H1 (cell line): ENCODE measurements around the gene CRADD. TPM values are rescaled to one million over a fixed set of nuclear protein-coding genes. Genes with fewer than 3 reads are reported as not detected.

Experiments
- CTCF ChIA-PET: fragments of 300-600 bp; sonication (Branson Sonifier 250); formaldehyde crosslinking; loops from one replicate; lab custom pipeline; 2021; ENCODE audit not compliant: partially characterized antibody; lab: Charles Lee
- POLR2A ChIA-PET: fragments of 300-600 bp; sonication (Branson Sonifier 250); formaldehyde crosslinking; loops from one replicate; lab custom pipeline; 2021; ENCODE audit warnings: inconsistent platforms; ENCODE audit not compliant: partially characterized antibody; lab: Charles Lee
- DNase-seq, 2 experiments: peaks; one replicate each; pipeline versions ENCODE4 v3.0.0 to v3.0.0-alpha.2; 2010 to 2022; ENCODE audit warnings: low spot score in 2 of 2, low read depth in 1 of 2, mixed read lengths in 1 of 2
- FAIRE-seq: peaks from 2 replicates; lab custom pipeline; 2011; peaks lifted over from hg19 to GRCh38; lab: Jason Lieb, UNC
- H2AFZ ChIP-seq: 2 replicates; pipeline ENCODE4 v1.8.1; 2012; ENCODE audit warnings: low read length, inconsistent platforms
- H2AK5ac ChIP-seq: 2 replicates; pipeline ENCODE4 v1.6.1; 2013; ENCODE audit warnings: low read depth, low read length
- H2BK120ac ChIP-seq: replicated peaks from 2 replicates; pipeline ENCODE3; 2013; ENCODE audit warnings: low read depth, low read length, inconsistent platforms
- H2BK12ac ChIP-seq: 2 replicates; pipeline ENCODE4 v1.6.1; 2013; ENCODE audit warnings: low read depth, low read length
- H2BK15ac ChIP-seq: 2 replicates; pipeline ENCODE4 v1.6.1; 2013; ENCODE audit warnings: low read length
- H2BK20ac ChIP-seq: 2 replicates; pipeline ENCODE4 v1.6.1; 2013; ENCODE audit warnings: low read length
- H2BK5ac ChIP-seq: 2 replicates; pipeline ENCODE4 v1.6.1; 2013; ENCODE audit warnings: low read depth, low read length
- H3K14ac ChIP-seq: 2 replicates; pipeline ENCODE4 v1.6.1; 2013; ENCODE audit warnings: inconsistent platforms; ENCODE audit not compliant: insufficient read length
- H3K18ac ChIP-seq: 2 replicates; pipeline ENCODE4 v1.6.1; 2013; ENCODE audit warnings: low read length; ENCODE audit errors: extremely low read depth
- H3K23ac ChIP-seq: 2 replicates; pipeline ENCODE4 v1.6.1; 2013; ENCODE audit warnings: inconsistent platforms; ENCODE audit not compliant: insufficient read length
- H3K23me2 ChIP-seq: 2 replicates; pipeline ENCODE4 v1.6.1; 2013; ENCODE audit warnings: low read depth, low read length
- H3K27ac ChIP-seq: 2 replicates; pipeline ENCODE4 v1.6.1; 2011; ENCODE audit warnings: low read depth, low read length, inconsistent platforms
- H3K27me3 ChIP-seq, 4 experiments: replicated peaks in 1 of 4; 1 replicate in 1 of 4; 2 replicates in 3 of 4; pipeline versions ENCODE4 v1.6.1 to v1.8.1; 2011 to 2013; ENCODE audit warnings: low read length in 3 of 4, mild to moderate bottlenecking in 3 of 4, inconsistent platforms in 2 of 4, mixed read lengths in 2 of 4, moderate library complexity in 1 of 4; ENCODE audit not compliant: control insufficient read depth in 3 of 4, insufficient read depth in 3 of 4; ENCODE audit errors: extremely low read depth in 1 of 4
- H3K36me3 ChIP-seq, 4 experiments: 2 replicates each; pipeline versions ENCODE4 v1.6.1 to v1.8.1; 2011 to 2013; ENCODE audit warnings: mild to moderate bottlenecking in 4 of 4, low read length in 3 of 4, moderate library complexity in 2 of 4, control low read depth in 1 of 4, inconsistent platforms in 1 of 4; ENCODE audit not compliant: insufficient read depth in 4 of 4, control insufficient read depth in 2 of 4
- H3K4ac ChIP-seq: replicated peaks from 2 replicates; pipeline ENCODE3; 2013; ENCODE audit warnings: low read length, low read depth, mixed read lengths, inconsistent platforms; ENCODE audit not compliant: insufficient read length
- H3K4me1 ChIP-seq, 4 experiments: replicated peaks in 1 of 4; 1 replicate in 1 of 4; 2 replicates in 3 of 4; pipeline versions ENCODE4 v1.6.1 to v1.8.1; 2011 to 2013; ENCODE audit warnings: low read length in 3 of 4, inconsistent platforms in 2 of 4, mixed read lengths in 1 of 4; ENCODE audit not compliant: insufficient read depth in 4 of 4, control insufficient read depth in 3 of 4
- H3K4me2 ChIP-seq, 2 experiments: 2 replicates each; pipeline versions ENCODE4 v1.6.1 to v1.8.1; 2011 to 2013; ENCODE audit warnings: low read depth in 2 of 2, low read length in 2 of 2, control low read depth in 1 of 2, inconsistent platforms in 1 of 2, mild to moderate bottlenecking in 1 of 2; ENCODE audit not compliant: insufficient read depth in 1 of 2
- H3K4me3 ChIP-seq, 4 experiments: fragments of 200-600, 300-600 bp in 1 of 4; sonication (generic), shearing (Covaris generic), sonication (Bioruptor Twin) in 1 of 4; 2 replicates each; pipeline versions ENCODE4 v1.5.1 to v1.8.1; 2011 to 2016; ENCODE audit warnings: low read length in 4 of 4, low read depth in 3 of 4, control low read depth in 2 of 4, inconsistent platforms in 2 of 4, mild to moderate bottlenecking in 2 of 4, mixed read lengths in 1 of 4, moderate library complexity in 1 of 4; ENCODE audit not compliant: insufficient read depth in 2 of 4; ENCODE audit errors: extremely low read depth in 1 of 4
- H3K56ac ChIP-seq: replicated peaks from 2 replicates; pipeline ENCODE3; 2013; ENCODE audit warnings: low read depth, mild to moderate bottlenecking, mixed read lengths, low read length, inconsistent platforms; ENCODE audit not compliant: insufficient read length
- H3K79me1 ChIP-seq: 2 replicates; pipeline ENCODE4 v1.6.1; 2013; ENCODE audit warnings: low read depth, low read length, control low read depth
- H3K79me2 ChIP-seq, 2 experiments: 2 replicates each; pipeline versions ENCODE4 v1.6.1 to v1.8.1; 2012 to 2013; ENCODE audit warnings: low read length in 2 of 2, mild to moderate bottlenecking in 2 of 2, inconsistent platforms in 1 of 2; ENCODE audit not compliant: insufficient read depth in 2 of 2, control insufficient read depth in 1 of 2
- H3K9ac ChIP-seq, 4 experiments: replicated peaks in 1 of 4; 1 replicate in 1 of 4; 2 replicates in 3 of 4; pipeline versions ENCODE4 v1.6.1 to v1.8.1; 2011 to 2013; ENCODE audit warnings: low read depth in 3 of 4, low read length in 3 of 4, control low read depth in 2 of 4, mild to moderate bottlenecking in 2 of 4, moderate library complexity in 2 of 4, inconsistent platforms in 1 of 4; ENCODE audit errors: extremely low read depth in 1 of 4
- H3K9me3 ChIP-seq, 2 experiments: 2 replicates each; pipeline versions ENCODE4 v1.6.1 to v1.8.1; 2012 to 2013; ENCODE audit warnings: mild to moderate bottlenecking in 2 of 2, moderate library complexity in 2 of 2, control low read depth in 1 of 2, inconsistent platforms in 1 of 2, low read depth in 1 of 2, low read length in 1 of 2, mixed read lengths in 1 of 2; ENCODE audit not compliant: insufficient read depth in 2 of 2
- H4K20me1 ChIP-seq, 2 experiments: replicated peaks in 1 of 2; 2 replicates each; pipeline versions ENCODE3 to v1.8.1; 2011 to 2013; ENCODE audit warnings: inconsistent platforms in 2 of 2, low read length in 2 of 2, mild to moderate bottlenecking in 1 of 2; ENCODE audit not compliant: insufficient read depth in 2 of 2, control insufficient read depth in 1 of 2
- H4K5ac ChIP-seq: 2 replicates; pipeline ENCODE4 v1.6.1; 2013; ENCODE audit warnings: low read length, low read depth, mixed read lengths, inconsistent platforms; ENCODE audit not compliant: insufficient read length
- H4K8ac ChIP-seq: 2 replicates; pipeline ENCODE4 v1.8.0; 2013; ENCODE audit warnings: mild to moderate bottlenecking, moderate library complexity, low read length, inconsistent platforms; ENCODE audit not compliant: insufficient read depth; ENCODE audit errors: extremely low read depth
- H4K91ac ChIP-seq: replicated peaks from 2 replicates; pipeline ENCODE3; 2013; ENCODE audit warnings: low read length, mixed read lengths, inconsistent platforms; ENCODE audit not compliant: insufficient read length
- RXRA ChIP-seq: IDR thresholded peaks from 2 replicates; pipeline ENCODE4 v1.6.1; 2011; ENCODE audit warnings: low read depth, mild to moderate bottlenecking, low read length, moderate library complexity; ENCODE audit not compliant: insufficient read depth
- SP4 ChIP-seq: IDR thresholded peaks from 2 replicates; pipeline ENCODE4 v1.6.1; 2012; ENCODE audit warnings: low read length, inconsistent platforms
- WGBS, 2 experiments: shearing (Covaris generic) in 1 of 2; methylation state at CpG; one replicate each; pipeline versions ENCODE4 v1.1.6 to v1.1.7; 2013 to 2015; ENCODE audit warnings: low lambda C conversion rate in 2 of 2, mixed read lengths in 2 of 2, inconsistent platforms in 1 of 2, low coverage in 1 of 2, missing lambda C conversion rate in 1 of 2; ENCODE audit not compliant: insufficient replicate concordance in 2 of 2, insufficient coverage in 1 of 2, insufficient read length in 1 of 2; ENCODE audit errors: extremely low coverage in 1 of 2, missing lambda C conversion rate in 1 of 2; 5-methylcytosine and 5-hydroxymethylcytosine counted together
- polyA plus RNA-seq, 7 experiments: library from polyadenylated mRNA; depleted of rRNA in 3 of 7; stranded (reverse) in 5 of 7; unstranded in 2 of 7; fragments of >200 nt in 5 of 7; fragments of 200-250 nt in 2 of 7; gene quantifications; 1 replicate in 5 of 7; 2 replicates in 1 of 7; 4 replicates in 1 of 7; pipeline versions ENCODE4 v1.2.1 to v1.2.3, GENCODE V29; 2011 to 2013; ENCODE audit warnings: missing spikeins in 2 of 7, mixed read lengths in 2 of 7
- total RNA-seq: library from RNA; stranded (reverse); fragmentation: NEBNext Ultra II Directional; extraction: Animal tissue kit (Norgen Biotek cat#: 25700); gene quantifications from 2 replicates; pipeline ENCODE4 v1.2.1, GENCODE V29; 2021

Gene CRADD
- total and polyA plus RNA-seq, 2 of the 8 experiments (the other 6 are each of a cell fraction or from before 2014, with no cell fraction given), result 8.1 to 15.4 TPM

DNA sequence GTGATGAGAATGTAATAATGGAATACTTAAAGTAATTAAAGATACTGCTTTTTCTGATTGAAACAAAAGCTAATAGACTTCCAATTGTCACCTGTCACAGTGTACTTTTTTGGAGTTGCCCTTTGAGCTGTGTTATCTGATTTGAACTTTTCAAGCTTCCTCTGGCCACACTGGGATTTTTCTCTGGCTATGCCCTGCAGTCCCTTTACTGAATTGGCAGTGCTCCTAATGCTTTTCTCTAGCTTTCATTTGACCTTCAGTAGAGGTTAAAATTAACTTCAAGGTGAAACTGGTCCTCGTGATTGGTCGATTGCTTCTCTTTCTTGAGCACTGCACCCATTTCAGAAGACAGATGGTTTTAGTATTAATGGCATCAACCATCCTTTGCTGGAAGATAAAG, 89.2 kb downstream of the CRADD start:
- Histone ChIP-seq H3K27me3 (no peaks in the 10 kb centered on the region), H3K56ac (no peak overlapping the region), H3K4me2 (no peak overlapping the region), H3K4ac (no peak overlapping the region), H3K23ac (no peak overlapping the region), H4K91ac (no peak overlapping the region), H2BK20ac (no peak overlapping the region), H2BK120ac (no peak overlapping the region), H4K5ac (no peak overlapping the region), H4K20me1 (no peaks in the 10 kb centered on the region), H3K4me3 (no peak overlapping the region), H3K23me2 (no peaks in the 10 kb centered on the region), H3K4me1 (no peaks in the 10 kb centered on the region; a peak in 3 of 7 replicates), H3K79me2 (no peaks in the 10 kb centered on the region), H3K9me3 (no peaks in the 10 kb centered on the region), H2BK12ac (no peak overlapping the region), H3K27ac (no peak overlapping the region), H2BK15ac (no peak overlapping the region), H4K8ac (no peak overlapping the region), H2AFZ (no peak overlapping the region), H2AK5ac (no peak overlapping the region), H3K14ac (no peak overlapping the region), H3K18ac (no peak overlapping the region), H3K79me1 (no peaks in the 10 kb centered on the region), H2BK5ac (no peak overlapping the region), H3K9ac (no peak overlapping the region), H3K36me3 (no peaks in the 10 kb centered on the region; a peak in 1 of 8 replicates)
- ChIA-PET POLR2A (interaction anchor here (1.5 to 1.6 kb wide), 2 partner anchors 8 to 336 kb away, joined by 3 to 5 read pairs; no protein-coding TSS in a partner anchor), CTCF (interaction anchor here (1.0 to 6.5 kb wide), 25 partner anchors 11 to 505 kb away, joined by 3 to 84 read pairs (median 4); partner anchors contain the start of gene SOCS2)
- no peak for FAIRE-seq
- TF ChIP-seq SP4 (no peak), RXRA (no peak)
- WGBS, 2 experiments, result 86% methylated on average over 2 of the region's 2 CpGs; no CpG with 5 or more reads in 1 of the 2 experiments
- no peak for DNase-seq
